GM12874 (cell line): Measurements from ENCODE around the gene SLC6A16.

Source experiments
- CTCF ChIP-seq: IDR thresholded peaks from 2 replicates; pipeline ENCODE4 v1.5.1; 2011; ENCODE audit warnings: low read depth, mild to moderate bottlenecking, control low read depth, low read length, moderate library complexity; ENCODE audit not compliant: insufficient read depth

SLC6A16 gene

GRCh38 chr19:49324801-49325576 lies at the start of gene SLC6A16:
TSS of gene SLC6A16 (minus strand) at chr19:49325191. CDS start at chr19:49311347, 13,844 bp downstream.
- TF ChIP-seq CTCF: no peak

GRCh38 chr19:49371184-49371583 lies 46.2 kb upstream of the SLC6A16 start:
- TF ChIP-seq CTCF: no peak

GRCh38 chr19:49368711-49369358 lies 43.8 kb upstream of the SLC6A16 start:
- no peak for TF ChIP-seq CTCF

- no peak for TF ChIP-seq CTCF
Observed at GRCh38 chr19:49366110-49366509, 41.1 kb upstream of the SLC6A16 start.

GRCh38 chr19:49364083-49364737 lies 39.2 kb upstream of the SLC6A16 start:
- no peak for TF ChIP-seq CTCF

GRCh38 chr19:49363268-49364082 lies 38.5 kb upstream of the SLC6A16 start, which contains the start of gene DKKL1:
TSS of gene DKKL1 (plus strand) at chr19:49363877. CDS start at chr19:49363999, 122 bp downstream.
- TF ChIP-seq CTCF: no peak
